ENCODE data around the gene UBL4B. TPM values are rescaled to one million over a fixed set of nuclear protein-coding genes. Genes with fewer than 3 reads are reported as not detected.

Gene UBL4B
- total RNA-seq, 1 experiment from 2014 or later, result not detected

Other genes starting within 250 kb of the UBL4B start
- gene CSF1, start 201.6 kb upstream of the UBL4B start, total RNA-seq (2014; rRNA removed; shearing (Covaris generic)), result 0.58 and 0.77 TPM in 2 replicates
- 41.5 and 44.4 TPM in 2 replicates for gene AHCYL1, start 127.7 kb upstream of the UBL4B start, total RNA-seq (2014; rRNA removed; shearing (Covaris generic))
- 30.3 and 35.1 TPM in 2 replicates for gene STRIP1, start 77.8 kb upstream of the UBL4B start, total RNA-seq (2014; rRNA removed; shearing (Covaris generic))
- not detected in 2 replicates for gene ALX3, start 41.8 kb upstream of the UBL4B start, total RNA-seq (2014; rRNA removed; shearing (Covaris generic))
- gene SLC6A17, start 38.1 kb downstream of the UBL4B start, total RNA-seq (2014; rRNA removed; shearing (Covaris generic)), result not detected in 2 replicates
- gene KCNC4, start 97.9 kb downstream of the UBL4B start, total RNA-seq (2014; rRNA removed; shearing (Covaris generic)), result 0.61 and 0.99 TPM in 2 replicates
- 56.5 and 66.1 TPM in 2 replicates for gene RBM15, start 226.9 kb downstream of the UBL4B start, total RNA-seq (2014; rRNA removed; shearing (Covaris generic))

All from SJCRH30 (cell line).